22Rv1 (cell line): Measurements from ENCODE around the gene ZDHHC6.

ENCODE experiments used
- ZFX ChIP-seq: fragments of 450-650 bp; IDR thresholded peaks from 2 replicates; pipeline ENCODE4 v1.6.1; 2017; ENCODE audit warnings: antibody characterized with exemption, borderline replicate concordance
- TF ChIP-seq, protein P1 (sequence below): fragments of 450-650 bp; IDR thresholded peaks from 2 replicates; pipeline ENCODE4 v1.5.1; 2017; ENCODE audit warnings: mild to moderate bottlenecking

DNA sequence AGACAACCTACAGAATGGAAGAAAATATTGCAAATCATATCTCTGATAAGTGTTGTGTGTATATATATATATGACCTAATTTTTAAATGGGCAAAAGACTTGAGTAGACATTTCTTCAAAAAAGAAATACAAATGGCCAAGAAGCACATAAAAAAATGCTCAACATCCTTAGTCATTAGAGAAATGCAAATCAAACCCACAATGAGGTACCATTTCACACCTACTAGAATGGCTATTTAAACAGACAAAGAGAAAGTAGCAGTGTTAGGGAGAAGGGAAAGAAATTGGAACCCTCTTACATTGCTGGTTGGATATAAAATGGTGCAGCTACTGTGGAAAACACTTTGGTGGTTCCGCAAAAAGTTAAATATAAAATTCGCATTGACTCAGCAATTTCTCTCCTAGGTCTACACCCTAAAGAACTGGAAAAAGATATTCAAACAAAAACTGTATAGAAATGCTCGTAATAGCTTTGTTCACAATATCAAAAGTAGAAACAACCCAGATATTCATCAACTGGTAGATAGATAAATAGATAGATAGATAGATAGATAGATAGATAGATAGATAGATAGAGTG is 56.5 kb downstream of the ZDHHC6 start:
- TF ChIP-seq, protein P1, sequence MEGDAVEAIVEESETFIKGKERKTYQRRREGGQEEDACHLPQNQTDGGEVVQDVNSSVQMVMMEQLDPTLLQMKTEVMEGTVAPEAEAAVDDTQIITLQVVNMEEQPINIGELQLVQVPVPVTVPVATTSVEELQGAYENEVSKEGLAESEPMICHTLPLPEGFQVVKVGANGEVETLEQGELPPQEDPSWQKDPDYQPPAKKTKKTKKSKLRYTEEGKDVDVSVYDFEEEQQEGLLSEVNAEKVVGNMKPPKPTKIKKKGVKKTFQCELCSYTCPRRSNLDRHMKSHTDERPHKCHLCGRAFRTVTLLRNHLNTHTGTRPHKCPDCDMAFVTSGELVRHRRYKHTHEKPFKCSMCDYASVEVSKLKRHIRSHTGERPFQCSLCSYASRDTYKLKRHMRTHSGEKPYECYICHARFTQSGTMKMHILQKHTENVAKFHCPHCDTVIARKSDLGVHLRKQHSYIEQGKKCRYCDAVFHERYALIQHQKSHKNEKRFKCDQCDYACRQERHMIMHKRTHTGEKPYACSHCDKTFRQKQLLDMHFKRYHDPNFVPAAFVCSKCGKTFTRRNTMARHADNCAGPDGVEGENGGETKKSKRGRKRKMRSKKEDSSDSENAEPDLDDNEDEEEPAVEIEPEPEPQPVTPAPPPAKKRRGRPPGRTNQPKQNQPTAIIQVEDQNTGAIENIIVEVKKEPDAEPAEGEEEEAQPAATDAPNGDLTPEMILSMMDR: no peak
- TF ChIP-seq ZFX: no peak
